Loucy (cell line): Measurements from ENCODE around the gene CCNJL.

ENCODE experiments used
- H2AFZ ChIP-seq: fragments of 200-600 bp; sonication (generic); 2 replicates; pipeline ENCODE4 v1.6.0; 2016; ENCODE audit warnings: antibody characterized with exemption, mild to moderate bottlenecking, low read length, moderate library complexity
- H3F3A ChIP-seq: fragments of 200-600 bp; 2 replicates; pipeline ENCODE4 v1.6.0; 2016; ENCODE audit warnings: antibody characterized with exemption, low read depth, mild to moderate bottlenecking
- H3K27me3 ChIP-seq: fragments of 200-600 bp; sonication (generic); 2 replicates; pipeline ENCODE4 v1.6.1; 2014; ENCODE audit warnings: low read length, mild to moderate bottlenecking; ENCODE audit not compliant: insufficient read depth, poor library complexity, severe bottlenecking
- H3K36me3 ChIP-seq: fragments of 200-600 bp; sonication (generic); 2 replicates; pipeline ENCODE4 v1.6.1; 2016; ENCODE audit warnings: low read length; ENCODE audit not compliant: insufficient read depth
- H3K4me1 ChIP-seq: fragments of 200-600 bp; sonication (generic); 2 replicates; pipeline ENCODE4 v1.5.1; 2014; ENCODE audit warnings: low read length, mild to moderate bottlenecking; ENCODE audit not compliant: insufficient read depth, poor library complexity, severe bottlenecking
- H3K4me2 ChIP-seq: fragments of 200-600 bp; sonication (generic); 2 replicates; pipeline ENCODE4 v1.6.0; 2014; ENCODE audit warnings: antibody characterized with exemption, low read length, low read depth, mild to moderate bottlenecking; ENCODE audit not compliant: poor library complexity, severe bottlenecking
- H3K4me3 ChIP-seq: fragments of 200-600 bp; sonication (generic); 2 replicates; pipeline ENCODE4 v1.5.1; 2014; ENCODE audit warnings: low read length, mild to moderate bottlenecking, mixed read lengths; ENCODE audit not compliant: poor library complexity, severe bottlenecking
- H3K79me2 ChIP-seq: fragments of 200-600 bp; sonication (generic); 2 replicates; pipeline ENCODE4 v1.6.1; 2014; ENCODE audit warnings: low read length; ENCODE audit not compliant: insufficient read depth
- H3K9ac ChIP-seq: fragments of 200-600 bp; sonication (generic); 2 replicates; pipeline ENCODE4 v1.6.0; 2014; ENCODE audit warnings: mild to moderate bottlenecking, low read depth, low read length, moderate library complexity; ENCODE audit not compliant: poor library complexity, severe bottlenecking
- H3K9me2 ChIP-seq: fragments of 200-600 bp; sonication (generic); replicated peaks from 2 replicates; pipeline ENCODE4 v1.6.1; 2016; ENCODE audit warnings: low read depth, low read length, mixed read lengths
- H3K9me3 ChIP-seq: fragments of 200-600 bp; sonication (generic); 2 replicates; pipeline ENCODE4 v1.6.1; 2014; ENCODE audit warnings: mild to moderate bottlenecking, antibody characterized with exemption, low read length, low read depth; ENCODE audit not compliant: insufficient read depth
- H4K20me1 ChIP-seq: fragments of 200-600 bp; sonication (generic); 2 replicates; pipeline ENCODE4 v1.6.0; 2014; ENCODE audit warnings: antibody characterized with exemption, low read length, mild to moderate bottlenecking; ENCODE audit not compliant: insufficient read depth, poor library complexity, severe bottlenecking
- CTCF ChIP-seq: fragments of 200-600 bp; sonication (generic); conservative IDR thresholded peaks from 2 replicates; pipeline ENCODE4 v1.5.1; 2014; ENCODE audit warnings: mild to moderate bottlenecking, antibody characterized with exemption, low read length
- EZH2phosphoT487 ChIP-seq: fragments of 200-600 bp; IDR thresholded peaks from 2 replicates; pipeline ENCODE4 v1.6.1; 2018; ENCODE audit warnings: antibody characterized with exemption, mild to moderate bottlenecking, moderate library complexity, borderline replicate concordance

Gene CCNJL

DNA sequence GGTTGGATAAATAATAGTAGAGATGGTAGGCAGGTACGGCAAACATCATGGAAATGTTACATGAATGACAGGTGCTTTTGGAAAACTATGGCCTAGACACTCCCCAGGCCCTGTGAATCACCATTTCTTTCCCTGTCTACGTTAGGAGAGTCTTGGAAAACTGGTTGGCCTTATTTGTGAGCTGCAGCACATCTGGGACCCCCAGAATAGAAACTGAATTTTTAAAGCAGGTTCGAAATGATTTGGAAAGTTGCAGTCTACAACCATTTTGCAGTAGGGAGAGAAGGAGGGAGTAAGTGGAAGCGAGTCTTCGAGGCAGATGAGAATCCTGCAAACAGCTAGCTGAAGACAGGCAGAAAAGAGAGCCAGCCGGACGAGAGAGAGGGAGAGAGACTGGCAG lies 45.0 kb upstream of the CCNJL start:
- Histone ChIP-seq H3K4me2 (no peak overlapping the region), H3K9me3 (no peaks in the 10 kb centered on the region), H3K27me3 (no peaks in the 10 kb centered on the region), H3K9ac (no peak overlapping the region), H3K79me2 (no peaks in the 10 kb centered on the region), H4K20me1 (no peaks in the 10 kb centered on the region), H3K4me3 (no peak overlapping the region), H3K36me3 (no peaks in the 10 kb centered on the region), H2AFZ (no peak overlapping the region), H3K9me2 (no peaks in the 10 kb centered on the region), H3K4me1 (no peaks in the 10 kb centered on the region), H3F3A (no peaks in the 10 kb centered on the region)
- no peak for TF ChIP-seq EZH2phosphoT487
- TF ChIP-seq CTCF = no peak

DNA sequence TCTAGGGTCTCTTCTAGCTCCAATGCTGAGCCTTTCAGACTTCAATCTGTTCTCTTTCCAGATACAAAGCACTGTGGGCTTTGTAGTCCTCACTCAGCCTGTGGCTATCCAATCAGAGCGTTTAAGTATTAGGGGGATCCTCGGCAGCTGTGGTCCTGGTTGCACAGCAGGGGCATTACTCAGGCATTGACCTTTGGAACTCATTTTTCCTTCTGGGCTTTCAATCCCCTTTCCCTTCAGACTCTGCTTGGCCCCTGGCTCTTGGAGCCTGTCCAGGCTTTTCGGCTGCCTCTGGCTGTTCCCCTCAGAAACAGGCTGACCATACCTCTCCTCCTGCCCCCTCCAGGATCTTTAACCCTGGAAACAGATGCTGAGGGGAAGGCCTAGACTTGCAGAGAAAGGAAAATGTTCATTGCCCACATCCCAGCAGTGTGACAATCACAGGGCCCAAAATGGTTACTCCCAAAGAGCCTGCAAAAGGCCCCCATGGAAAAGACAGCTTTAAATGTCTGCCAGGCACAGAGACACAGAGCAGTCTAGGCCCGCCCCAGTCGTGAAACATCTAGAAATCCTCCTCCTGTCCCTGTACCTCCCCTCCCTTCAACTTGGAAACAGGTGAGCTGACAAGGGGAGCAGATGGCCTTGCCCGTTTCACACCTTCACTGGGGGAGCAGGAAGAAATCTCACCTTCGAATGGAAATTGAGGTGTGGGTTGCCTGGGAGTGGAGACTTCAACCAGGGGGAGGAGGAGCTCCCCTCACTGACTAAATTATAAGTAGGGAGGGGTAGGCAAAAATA lies 44.4 kb upstream of the CCNJL start:
- H3K4me2 ChIP-seq = no peak overlapping the region
- H3F3A ChIP-seq = no peaks in the 10 kb centered on the region
- H3K9me2 ChIP-seq = no peaks in the 10 kb centered on the region
- no peaks in the 10 kb centered on the region for H4K20me1 ChIP-seq
- H3K79me2 ChIP-seq = no peaks in the 10 kb centered on the region
- no peaks in the 10 kb centered on the region for H3K9me3 ChIP-seq
- H3K27me3 ChIP-seq = no peaks in the 10 kb centered on the region
- no peak overlapping the region for H3K4me3 ChIP-seq
- H2AFZ ChIP-seq = no peak overlapping the region
- TF ChIP-seq EZH2phosphoT487 (no peak), CTCF (no peak)
- no peak overlapping the region for H3K9ac ChIP-seq
- no peaks in the 10 kb centered on the region for H3K4me1 ChIP-seq
- no peaks in the 10 kb centered on the region for H3K36me3 ChIP-seq

DNA sequence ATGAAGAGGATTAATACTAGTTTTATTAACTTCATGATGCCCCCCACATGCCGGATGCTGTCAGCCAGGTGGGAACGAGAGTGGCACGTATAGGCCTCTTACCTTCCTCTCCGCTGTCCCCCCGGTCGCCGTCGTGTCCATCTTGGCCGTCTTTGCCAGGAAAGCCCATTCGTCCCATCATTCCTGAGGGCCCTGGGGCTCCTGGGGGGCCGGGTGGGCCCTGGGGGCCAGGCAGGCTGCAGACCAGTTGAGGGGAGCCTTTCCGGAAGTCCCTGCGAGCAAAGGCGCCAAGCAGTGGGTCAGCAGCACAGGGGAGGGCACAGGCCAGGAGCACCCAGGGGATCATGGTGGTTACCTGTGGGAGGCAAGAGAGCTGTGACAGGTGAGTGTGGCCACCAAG lies 42.3 kb upstream of the CCNJL start:
- H2AFZ ChIP-seq = no peak overlapping the region
- no peak overlapping the region for H3K4me2 ChIP-seq
- no peak overlapping the region for H3K9ac ChIP-seq
- H3K4me1 ChIP-seq = no peaks in the 10 kb centered on the region
- no peaks in the 10 kb centered on the region for H4K20me1 ChIP-seq
- H3F3A ChIP-seq = no peaks in the 10 kb centered on the region
- H3K27me3 ChIP-seq = no peaks in the 10 kb centered on the region
- H3K79me2 ChIP-seq = no peaks in the 10 kb centered on the region
- no peaks in the 10 kb centered on the region for H3K9me2 ChIP-seq
- TF ChIP-seq EZH2phosphoT487 (no peak), CTCF (no peak)
- no peaks in the 10 kb centered on the region for H3K9me3 ChIP-seq
- H3K36me3 ChIP-seq = no peaks in the 10 kb centered on the region
- no peak overlapping the region for H3K4me3 ChIP-seq
